GM21381 (cell line): ENCODE measurements around the gene TCOF1.
A peak's percentile ranks its signal among the peaks of the same experiment; 100 is the strongest.

Experiments
- ATAC-seq: cut with Tn5 transposase; IDR thresholded peaks from one replicate; pipeline ENCODE4 v1.9.1; 2021; ENCODE audit warnings: mild to moderate bottlenecking, moderate library complexity; ENCODE audit not compliant: unreplicated experiment

Gene TCOF1

DNA sequence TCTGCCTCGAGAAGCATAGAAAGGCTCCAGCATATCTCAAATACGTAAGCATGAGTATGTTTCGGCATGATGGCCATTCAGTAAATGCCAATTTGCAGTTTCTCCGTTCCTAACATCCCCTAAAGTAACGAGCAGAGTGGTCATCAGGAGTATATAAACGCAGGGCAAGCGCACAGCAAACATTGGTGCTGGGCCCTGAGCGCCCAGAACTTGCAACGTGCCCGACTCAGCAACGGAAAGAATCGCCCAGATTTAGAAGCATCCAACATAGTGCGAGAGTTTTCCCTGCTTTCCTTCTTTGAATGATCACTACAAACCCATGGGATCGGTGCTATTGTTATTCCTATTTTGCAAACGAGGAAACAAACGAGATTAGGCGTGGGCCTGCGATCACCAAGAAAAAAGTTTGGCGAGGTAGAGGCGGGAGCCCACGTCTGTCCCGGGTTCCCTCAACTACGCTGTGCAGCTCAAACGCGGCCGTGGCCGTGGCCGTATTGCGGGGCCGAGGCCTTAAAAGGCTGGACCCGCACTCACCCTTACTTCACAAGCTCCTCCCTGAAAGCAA lies 91.5 kb downstream of the TCOF1 start:
- peak; percentile 36 for ATAC-seq
